Measurements from ENCODE around the gene ZEB2. TPM values are rescaled to one million over a fixed set of nuclear protein-coding genes. Genes with fewer than 3 reads are reported as not detected.

Gene ZEB2
- total and polyA plus RNA-seq, 2 of the 8 experiments (the other 6 are each of a cell fraction or from before 2014, with no cell fraction given), result 0.38 TPM; not detected in 1

- Histone ChIP-seq H4K8ac (ENCODE audit: extremely low read depth, insufficient read depth, low read length) (no peak overlapping the region), H3K18ac (ENCODE audit: extremely low read depth, low read length) (peak overlapping the region; percentile 14; the same call in 1 of the 2 replicates), H2AK5ac (ENCODE audit: low read depth, low read length) (no peak overlapping the region), H3K27ac (ENCODE audit: low read depth, low read length) (no peak overlapping the region), H2AFZ (ENCODE audit: low read length) (no peak overlapping the region), H4K91ac (replicated peaks; ENCODE audit: insufficient read length, low read length) (no peak overlapping the region), H4K20me1 (replicated peaks in 1 of 2; ENCODE audit: control insufficient read depth in 1 of 2, insufficient read depth in 2 of 2, low read length in 2 of 2) (peaks cover 0 to 2% of the 10 kb centered on the region in 2 experiments), H3K79me2 (ENCODE audit: control insufficient read depth in 1 of 2, insufficient read depth in 2 of 2, low read length in 2 of 2) (no peaks in the 10 kb centered on the region), H2BK5ac (ENCODE audit: low read depth, low read length) (no peak overlapping the region), H3K9me3 (ENCODE audit: insufficient read depth in 2 of 2, low read depth in 1 of 2, low read length in 1 of 2) (no peaks in the 10 kb centered on the region), H2BK20ac (ENCODE audit: low read length) (no peak overlapping the region), H3K9ac (replicated peaks in 1 of 4; ENCODE audit: extremely low read depth in 1 of 4, low read depth in 3 of 4, low read length in 3 of 4) (no peak overlapping the region), H4K5ac (ENCODE audit: insufficient read length, low read depth, low read length) (no peak overlapping the region), H2BK120ac (replicated peaks; ENCODE audit: low read depth, low read length) (no peak overlapping the region), H3K56ac (replicated peaks; ENCODE audit: insufficient read length, low read depth, low read length) (no peak overlapping the region), H3K4me1 (replicated peaks in 1 of 4; ENCODE audit: control insufficient read depth in 3 of 4, insufficient read depth in 4 of 4, low read length in 3 of 4) (peaks cover 4 to 14% (median 4%) of the 10 kb centered on the region in 4 experiments; a peak in 6 of 7 replicates), H3K79me1 (ENCODE audit: low read depth, low read length) (no peaks in the 10 kb centered on the region), H2BK15ac (ENCODE audit: low read length) (no peak overlapping the region), H3K4me2 (ENCODE audit: insufficient read depth in 1 of 2, low read depth in 2 of 2, low read length in 2 of 2) (peak overlapping the region; percentile 80 to 95), H3K4ac (replicated peaks; ENCODE audit: insufficient read length, low read depth, low read length) (no peak overlapping the region), H3K23ac (ENCODE audit: insufficient read length) (no peak overlapping the region), H3K36me3 (ENCODE audit: control insufficient read depth in 2 of 4, insufficient read depth in 4 of 4, low read length in 3 of 4) (no peaks in the 10 kb centered on the region), H3K27me3 (replicated peaks in 1 of 4; ENCODE audit: control insufficient read depth in 3 of 4, extremely low read depth in 1 of 4, insufficient read depth in 3 of 4, low read length in 3 of 4) (peaks cover 23 to 33% (median 32%) of the 10 kb centered on the region in 4 experiments), H3K4me3 (ENCODE audit: extremely low read depth in 1 of 4, insufficient read depth in 2 of 4, low read depth in 3 of 4, low read length in 4 of 4) (peak overlapping the region; percentile 29 to 62 (median 52); a peak in 7 of 8 replicates), H3K14ac (ENCODE audit: insufficient read length) (no peak overlapping the region), H2BK12ac (ENCODE audit: low read depth, low read length) (no peak overlapping the region), H3K23me2 (ENCODE audit: low read depth, low read length) (peaks cover 18% of the 10 kb centered on the region)
- ChIA-PET POLR2A (ENCODE audit: partially characterized antibody) (interaction anchor here (0.7 to 1.3 kb wide), 3 partner anchors 15 to 373 kb away, joined by 3 read pairs; no protein-coding TSS in a partner anchor), CTCF (ENCODE audit: partially characterized antibody) (interaction anchor here (0.6 to 1.0 kb wide), 5 partner anchors 78 to 567 kb away, joined by 3 to 5 read pairs (median 3); no protein-coding TSS in a partner anchor)
- WGBS, 2 experiments (ENCODE audit: extremely low coverage in 1 of 2, insufficient coverage in 1 of 2, insufficient read length in 1 of 2, insufficient replicate concordance in 2 of 2, low coverage in 1 of 2, low lambda C conversion rate in 2 of 2, missing lambda C conversion rate in 1 of 2), result 1% methylated on average over 15 of the region's 15 CpGs; no CpG with 5 or more reads in 1 of the 2 experiments
- FAIRE-seq (no peak), DNase-seq (ENCODE audit: low read depth in 1 of 2, low spot score in 2 of 2) (peak in 1 of 2 experiments; percentile 69)
- no peak for TF ChIP-seq SAP30 (IDR thresholded peaks at IDR 0.05; ENCODE audit: insufficient read depth, insufficient replicate concordance, low read length)
- TF ChIP-seq RBBP5 (IDR thresholded peaks at IDR 0.05; ENCODE audit: borderline replicate concordance, low read depth, low read length), result no peak; the same call in 1 of the 2 replicates
- TF ChIP-seq BCL11A (IDR thresholded peaks at IDR 0.05; ENCODE audit: low read depth in 2 of 2, low read length in 2 of 2), result no peak
- peak; percentile 50 to 85; a peak in 2 of 4 replicates for TF ChIP-seq SIN3A (conservative IDR thresholded peaks at IDR 0.05 in 1 of 2, IDR thresholded peaks at IDR 0.05 in 1 of 2; ENCODE audit: low read depth in 1 of 2, low read length in 2 of 2)
- 0 out of 2 replicates have a peak, but pooled peaks have one; percentile 42 for TF ChIP-seq CREB1 (IDR thresholded peaks at IDR 0.05)
- TF ChIP-seq EP300 (IDR thresholded peaks at IDR 0.05; ENCODE audit: borderline replicate concordance in 1 of 2, low read depth in 2 of 2, low read length in 2 of 2), result no peak
- TF ChIP-seq YY1 (IDR thresholded peaks at IDR 0.05; ENCODE audit: low read depth, low read length), result no peak
- TF ChIP-seq RAD21 (IDR thresholded peaks at IDR 0.05 in 1 of 2, conservative IDR thresholded peaks at IDR 0.05 in 1 of 2; ENCODE audit: low read depth in 2 of 2, low read length in 2 of 2), result peak in 1 of 2 experiments; percentile 10; a peak in 1 of 4 replicates
- peak; percentile 95 for TF ChIP-seq TCF12 (IDR thresholded peaks at IDR 0.05; ENCODE audit: low read depth, low read length)
- TF ChIP-seq MAFK (IDR thresholded peaks at IDR 0.05; ENCODE audit: low read depth, low read length), result no peak
- no peak for TF ChIP-seq CEBPB (IDR thresholded peaks at IDR 0.05; ENCODE audit: low read depth, low read length)
Observed at GRCh38 chr2:144523596-144524117, 3.7 kb upstream of the ZEB2 start.
